ENCODE data around the gene PER2.

PER2 gene

DNA sequence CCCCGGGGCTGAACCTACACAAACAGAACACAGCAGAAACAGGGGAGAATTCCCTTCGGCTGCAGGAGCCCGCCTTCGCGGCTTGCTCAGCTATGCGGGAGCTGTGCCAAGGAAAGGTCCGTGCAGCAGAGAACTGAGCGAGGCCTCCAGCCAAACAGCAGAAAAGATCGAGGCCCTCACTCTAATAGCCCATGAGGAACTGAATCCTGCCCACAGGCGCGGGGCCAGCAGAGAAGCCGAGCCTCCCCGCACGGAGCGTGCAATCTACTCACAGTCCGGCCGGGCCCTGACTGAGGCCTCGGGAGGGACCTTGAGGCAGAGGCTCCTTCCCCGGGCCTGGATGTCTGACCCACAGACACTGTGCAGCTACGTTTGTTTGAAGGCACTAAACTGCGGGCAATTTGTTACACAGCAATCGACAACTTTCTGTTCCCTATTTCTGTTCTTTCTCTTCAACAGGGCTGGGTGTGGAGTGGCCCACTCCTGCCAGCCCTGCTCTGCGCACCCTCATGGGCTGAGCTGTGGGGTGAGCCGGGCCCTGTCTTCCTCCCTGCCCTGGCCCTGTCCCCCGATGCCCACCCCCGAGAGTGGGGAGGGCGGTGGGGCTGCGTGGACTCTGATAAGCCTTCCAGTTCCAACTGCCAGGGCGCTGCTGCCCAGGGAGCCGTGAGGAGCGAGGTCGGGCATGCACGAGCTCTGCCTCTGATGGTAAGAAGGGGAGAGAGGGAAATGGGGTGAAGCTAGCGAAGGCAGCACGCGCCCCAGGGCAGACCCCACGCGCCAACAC is 62.3 kb downstream of the PER2 start:
- DNase-seq (ENCODE audit: low read depth), result no peak

GRCh38 chr2:238225121-238225520 is 63.3 kb downstream of the PER2 start:
- DNase-seq (ENCODE audit: low read depth), result no peak

GRCh38 chr2:238224356-238225035 is 63.9 kb downstream of the PER2 start:
- no peak for DNase-seq (ENCODE audit: low read depth)

GRCh38 chr2:238220892-238221521 is 67.4 kb downstream of the PER2 start:
- DNase-seq (ENCODE audit: low read depth), result no peak

GRCh38 chr2:238220274-238220891 is 68.0 kb downstream of the PER2 start:
- no peak for DNase-seq (ENCODE audit: low read depth)

- DNase-seq (ENCODE audit: low read depth), result no peak
Measured at GRCh38 chr2:238216651-238217184, 71.7 kb downstream of the PER2 start.

DNA sequence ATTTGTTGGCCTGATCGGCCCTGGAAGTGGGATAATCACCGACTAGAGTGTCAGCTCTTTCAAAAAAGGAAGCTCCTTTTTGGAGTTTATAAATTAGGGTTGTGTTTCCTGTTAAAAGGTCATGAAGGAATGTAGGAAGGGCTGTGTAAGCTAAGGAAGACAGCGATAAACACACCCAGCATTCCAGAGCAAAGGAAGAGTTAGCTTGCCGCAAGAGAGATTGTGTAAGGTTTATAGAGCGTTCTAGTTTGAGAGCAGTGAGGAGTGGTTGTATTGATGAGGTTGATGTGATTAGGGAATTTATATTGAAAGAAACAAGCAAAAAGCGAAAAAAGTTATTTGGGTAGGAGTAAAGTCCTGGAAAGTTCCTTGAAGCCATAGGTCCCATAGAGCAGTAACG is 81.4 kb downstream of the PER2 start:
- DNase-seq (ENCODE audit: low read depth), result no peak

DNA sequence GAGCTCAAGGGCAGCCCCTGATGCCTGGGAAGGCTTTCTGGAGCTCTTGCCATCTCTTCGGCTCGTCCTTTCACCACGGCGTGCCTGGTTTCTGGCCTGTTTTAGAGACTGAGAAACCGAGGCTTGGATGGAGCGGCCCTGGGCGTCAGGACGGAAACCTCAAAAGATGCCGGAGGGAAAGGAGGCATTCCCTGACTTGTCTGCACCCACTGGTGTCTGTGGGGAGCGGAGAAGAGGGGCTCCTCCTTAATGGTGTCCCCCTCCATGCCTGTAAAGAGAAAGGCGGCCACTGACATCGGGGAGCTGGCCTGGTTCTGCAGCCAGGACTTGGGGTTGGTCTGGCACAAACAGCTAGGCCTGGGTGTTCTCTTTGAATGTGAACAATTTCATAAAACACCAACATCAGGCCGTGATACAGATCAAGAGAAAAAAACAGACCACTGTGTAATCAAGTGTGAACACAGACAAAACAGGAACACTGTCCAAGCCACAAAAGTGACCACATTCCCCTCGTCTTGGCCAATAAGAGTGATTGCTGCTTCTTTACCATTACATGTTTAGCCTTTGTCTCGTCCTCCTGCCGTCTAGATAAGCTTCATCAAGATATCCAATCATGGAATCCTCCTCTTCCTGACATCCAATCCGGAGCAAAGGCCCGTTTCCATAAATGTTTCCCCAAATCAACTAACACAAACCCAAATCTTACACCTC is 84.3 kb downstream of the PER2 start:
- DNase-seq (ENCODE audit: low read depth), result no peak

DNA sequence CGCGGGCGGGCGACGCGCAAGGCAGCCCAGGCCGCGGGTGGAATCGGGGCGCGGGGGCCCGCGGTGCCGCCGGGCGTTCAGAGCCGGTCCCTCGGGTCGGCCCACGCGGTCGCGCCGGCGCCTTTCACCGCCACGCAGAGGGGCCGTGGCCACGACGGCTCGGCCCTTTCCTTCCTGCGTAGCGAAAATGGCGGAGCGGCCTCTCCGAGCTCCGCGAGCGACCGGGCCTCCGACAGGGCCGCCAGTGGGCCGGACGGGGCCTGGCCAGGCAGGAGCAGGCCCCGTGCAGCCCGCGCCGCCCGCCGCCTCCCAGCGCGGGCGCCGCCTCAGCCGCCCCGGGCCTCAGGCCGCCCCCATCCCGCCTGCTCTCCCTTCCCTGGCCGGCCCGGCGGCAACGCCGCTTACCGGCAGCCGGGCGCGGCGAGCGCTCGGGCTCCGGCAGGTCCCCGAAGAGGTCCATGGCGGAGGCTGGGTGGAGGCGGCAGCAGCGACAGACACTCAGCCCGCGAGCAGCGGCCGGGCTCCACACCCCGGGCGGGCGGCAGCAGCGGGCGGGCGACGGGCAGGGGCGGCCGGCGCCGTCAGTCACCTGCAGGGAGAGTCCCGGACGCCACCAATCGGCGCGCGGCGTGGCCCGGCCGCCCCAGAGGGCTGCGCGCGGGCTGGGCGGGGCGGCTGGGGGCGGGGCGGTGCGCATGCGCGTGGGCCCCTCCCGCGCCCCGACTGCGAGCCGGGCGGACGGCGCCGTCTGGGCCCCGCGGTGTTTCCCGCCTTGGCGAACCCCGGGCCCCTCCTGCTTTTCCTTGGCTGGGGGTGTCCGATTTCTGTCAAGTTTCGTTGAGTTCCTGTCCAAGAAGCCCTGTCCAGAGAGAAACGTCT is 85.1 kb downstream of the PER2 start, which contains the start of gene ILKAP:
TSS of gene ILKAP (minus strand) at position 602 of the 879 bp plus-strand sequence. CDS start at position 460, 142 bp downstream.
- peak; percentile 84 for DNase-seq (ENCODE audit: low read depth)

- DNase-seq (ENCODE audit: low read depth), result no peak
Measured at GRCh38 chr2:238202326-238203093, 85.9 kb downstream of the PER2 start.
